GM19025 (cell line): ENCODE data around the gene ARPC1B.
"Not testable (repeated sequence)": the region's sequence is repeated elsewhere in the genome, so short reads cannot be mapped to it uniquely, and the experiment has no call there.

Experiments used
- ATAC-seq: cut with Tn5 transposase; IDR thresholded peaks from one replicate; pipeline ENCODE4 v1.9.1; 2021; ENCODE audit warnings: mild to moderate bottlenecking, low read depth, moderate library complexity; ENCODE audit not compliant: unreplicated experiment

ARPC1B gene

DNA sequence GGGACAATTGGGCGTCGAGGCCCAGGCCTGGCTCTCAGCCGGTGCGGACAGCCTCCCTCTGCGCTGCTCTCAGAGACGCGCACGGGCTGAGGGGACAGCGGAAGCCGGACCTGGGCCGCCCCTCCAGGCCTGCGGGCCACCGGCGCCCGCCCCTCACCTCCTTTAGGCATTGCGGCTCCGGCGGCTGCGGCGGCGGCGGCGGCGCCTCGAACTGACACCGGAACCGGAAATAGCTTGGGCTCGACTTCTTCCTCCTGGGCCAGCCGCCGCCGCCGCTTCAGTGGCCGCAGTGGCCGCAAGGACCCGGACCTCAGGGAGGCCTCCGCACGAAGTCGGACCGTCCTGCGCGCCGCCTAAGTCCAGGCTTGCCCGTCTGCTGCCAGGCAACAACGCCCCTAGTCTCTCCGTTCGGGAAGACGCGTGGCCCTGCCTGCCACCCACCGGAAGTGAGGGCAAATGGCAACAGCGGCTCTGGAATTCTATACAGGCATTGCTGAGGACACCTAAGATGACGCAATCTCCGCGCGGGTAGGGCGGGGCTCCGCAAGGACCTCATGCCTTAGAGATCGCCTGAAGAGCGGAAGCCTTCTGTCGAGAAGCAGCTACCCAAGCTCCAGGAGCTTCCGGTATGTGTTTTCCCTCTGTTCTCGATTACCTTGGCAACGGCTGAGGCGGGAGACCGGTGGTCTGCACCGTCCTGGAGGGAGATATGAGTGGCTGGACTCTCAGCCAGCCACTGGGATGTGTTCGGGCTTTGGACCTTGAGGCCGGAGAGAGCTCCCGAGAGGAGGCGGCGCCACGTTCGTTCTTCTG is 34.1 kb downstream of the ARPC1B start, which contains the start of the genes BUD31 and PDAP1:
Gene BUD31, plus strand, starts transcription at position 591 of the 813 bp plus-strand sequence. CDS start 2,124 bp downstream, outside the sequence.
Gene PDAP1, minus strand, starts transcription at position 219 of the 813 bp plus-strand sequence. Its CDS starts 49 bp downstream, at position 170.
- peak; percentile 69 for ATAC-seq

- ATAC-seq, result no peak
Observed at GRCh38 chr7:99409192-99409572, 34.7 kb downstream of the ARPC1B start.

DNA sequence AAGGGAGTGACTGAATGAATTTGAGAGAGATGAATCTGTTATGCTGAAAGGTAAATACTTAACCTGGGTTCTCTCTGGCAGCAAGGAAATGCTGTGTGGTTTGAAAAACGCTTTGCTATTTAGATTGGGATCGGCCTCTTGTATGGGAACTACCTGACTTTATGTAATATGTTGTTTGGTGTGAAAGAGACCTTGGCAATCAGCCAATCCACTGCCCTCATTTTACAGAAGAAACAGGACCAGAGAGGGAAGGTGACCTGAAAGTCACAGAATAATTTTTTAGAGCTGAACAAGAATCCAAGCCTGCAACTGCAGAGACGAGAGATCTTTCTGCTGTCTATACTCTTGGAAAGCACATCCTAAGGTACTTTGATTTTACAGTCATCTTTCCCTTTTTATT is 35.3 kb downstream of the ARPC1B start:
- no peak for ATAC-seq

DNA sequence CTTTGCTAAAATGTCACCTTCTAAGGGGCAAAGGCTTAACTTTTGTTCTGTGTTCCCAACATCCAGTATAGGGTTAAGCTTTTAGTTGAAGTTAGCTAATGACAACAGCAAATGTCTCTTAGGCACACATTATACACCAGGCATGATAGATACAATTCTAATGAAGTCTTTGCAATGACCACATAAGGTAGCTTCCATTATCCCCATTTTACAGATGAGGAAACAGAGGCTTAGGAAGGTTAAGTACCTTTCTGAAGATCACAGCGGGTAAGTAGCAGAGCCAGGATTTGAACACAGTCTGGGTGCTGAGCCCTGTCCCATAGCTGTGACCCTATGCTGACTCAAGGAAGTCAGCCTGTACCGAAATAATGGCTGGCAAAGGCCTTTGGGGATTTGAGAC is 36.1 kb downstream of the ARPC1B start:
- ATAC-seq, result no peak

DNA sequence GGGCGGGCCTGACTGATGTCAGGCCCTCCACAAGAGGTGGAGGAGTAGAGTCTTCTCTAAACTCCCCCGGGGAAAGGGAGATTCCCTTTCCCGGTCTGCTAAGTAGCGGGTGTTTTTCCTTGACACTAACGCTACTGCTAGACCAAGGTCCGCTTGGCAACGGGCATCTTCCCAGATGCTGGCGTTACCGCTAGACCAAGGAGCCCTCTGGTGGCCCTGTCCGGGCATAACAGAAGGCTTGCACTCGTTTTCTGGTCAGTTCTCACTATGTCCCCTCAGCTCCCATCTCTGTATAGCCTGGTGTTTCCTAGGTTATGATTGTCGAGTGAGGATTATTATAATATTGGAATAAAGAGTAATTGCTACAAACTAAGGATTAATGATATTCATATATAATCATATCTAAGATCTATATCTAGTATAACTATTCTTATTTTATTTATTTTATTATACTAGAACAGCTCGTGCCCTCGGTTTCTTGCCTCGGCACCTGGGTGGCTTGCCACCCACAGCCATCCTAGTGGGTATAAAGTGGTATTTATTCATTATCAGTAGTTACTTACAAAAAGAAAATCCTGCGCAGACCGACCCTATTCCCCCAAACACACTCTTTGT is 41.1 kb downstream of the ARPC1B start:
- not testable (repeated sequence) for ATAC-seq

DNA sequence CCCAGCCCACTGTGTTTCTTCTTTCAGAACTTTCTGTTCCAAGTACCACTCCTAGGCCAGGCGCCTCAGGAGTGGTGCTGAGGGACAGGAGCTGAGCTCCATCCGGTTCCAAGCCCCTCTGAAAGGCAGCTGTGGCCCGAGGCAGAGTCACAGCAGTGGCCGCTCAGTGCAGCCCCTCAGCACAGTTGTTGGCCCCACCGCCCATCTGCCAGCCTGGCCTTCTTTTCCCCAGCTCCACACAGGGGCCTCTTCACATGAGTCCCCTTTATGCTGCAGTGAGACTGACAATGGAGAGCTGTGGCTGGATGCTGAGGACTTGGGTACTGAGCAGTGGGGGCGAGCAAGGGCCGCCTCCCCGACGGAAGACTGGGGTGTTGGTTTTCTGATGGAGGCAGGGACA is 43.7 kb downstream of the ARPC1B start:
- no peak for ATAC-seq

DNA sequence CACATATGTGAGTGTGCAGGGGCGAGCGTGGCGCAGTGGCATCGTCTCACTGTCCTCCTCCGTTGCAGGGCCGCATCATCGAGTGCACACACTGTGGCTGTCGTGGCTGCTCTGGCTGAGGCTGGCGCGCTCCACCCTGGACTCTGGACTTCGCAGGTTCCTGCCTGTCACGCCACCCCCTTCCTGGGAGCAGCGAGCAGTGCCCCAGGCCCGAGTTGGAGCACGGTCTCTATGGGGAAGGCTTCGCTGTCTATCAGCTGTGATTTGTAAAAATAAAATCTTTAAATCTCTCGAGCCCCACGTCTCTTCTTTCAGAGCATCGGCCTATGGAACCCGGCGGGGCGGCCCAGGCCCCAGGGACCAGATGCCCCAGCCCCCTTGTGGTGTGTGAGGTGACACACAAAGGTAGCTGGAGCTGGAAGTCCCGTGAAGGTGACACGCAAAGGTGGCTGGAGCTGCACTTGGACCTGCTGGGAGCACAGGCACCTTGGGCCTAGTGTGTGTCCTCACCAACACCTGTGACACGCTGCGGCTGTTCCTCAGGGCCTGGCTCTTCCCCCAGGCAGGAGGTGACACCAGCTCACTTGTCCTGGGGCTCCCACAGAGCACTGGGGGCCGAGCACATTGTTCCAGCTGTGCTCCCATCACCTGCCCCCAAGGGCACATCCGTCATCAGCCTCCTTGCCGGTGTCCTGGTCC is 44.9 kb downstream of the ARPC1B start:
- ATAC-seq, result no peak

GRCh38 chr7:99420213-99420612 is 45.7 kb downstream of the ARPC1B start:
- no peak for ATAC-seq

DNA sequence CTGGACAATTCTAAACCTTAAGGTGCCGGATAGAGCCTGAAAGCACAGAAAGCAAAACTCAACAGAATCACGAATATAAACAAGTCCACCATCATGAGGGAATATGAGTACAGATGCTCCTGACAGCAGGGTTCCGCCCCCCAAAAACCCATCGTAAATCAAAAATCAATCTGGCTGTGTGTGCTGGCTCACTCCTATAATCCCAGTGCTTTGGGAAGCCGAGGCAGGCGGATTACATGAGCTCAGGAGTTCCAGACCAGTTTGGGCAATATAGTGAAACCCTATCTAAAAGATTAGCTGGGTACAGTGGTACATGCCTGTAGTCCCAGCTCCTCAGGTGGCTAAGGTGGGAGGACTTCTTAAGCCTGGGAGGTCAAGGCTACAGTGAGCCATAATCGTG is 46.5 kb downstream of the ARPC1B start:
- ATAC-seq, result no peak

- no peak for ATAC-seq
Observed at GRCh38 chr7:99422186-99422585, 47.7 kb downstream of the ARPC1B start.

GRCh38 chr7:99422625-99423024 is 48.1 kb downstream of the ARPC1B start:
- ATAC-seq, result no peak

DNA sequence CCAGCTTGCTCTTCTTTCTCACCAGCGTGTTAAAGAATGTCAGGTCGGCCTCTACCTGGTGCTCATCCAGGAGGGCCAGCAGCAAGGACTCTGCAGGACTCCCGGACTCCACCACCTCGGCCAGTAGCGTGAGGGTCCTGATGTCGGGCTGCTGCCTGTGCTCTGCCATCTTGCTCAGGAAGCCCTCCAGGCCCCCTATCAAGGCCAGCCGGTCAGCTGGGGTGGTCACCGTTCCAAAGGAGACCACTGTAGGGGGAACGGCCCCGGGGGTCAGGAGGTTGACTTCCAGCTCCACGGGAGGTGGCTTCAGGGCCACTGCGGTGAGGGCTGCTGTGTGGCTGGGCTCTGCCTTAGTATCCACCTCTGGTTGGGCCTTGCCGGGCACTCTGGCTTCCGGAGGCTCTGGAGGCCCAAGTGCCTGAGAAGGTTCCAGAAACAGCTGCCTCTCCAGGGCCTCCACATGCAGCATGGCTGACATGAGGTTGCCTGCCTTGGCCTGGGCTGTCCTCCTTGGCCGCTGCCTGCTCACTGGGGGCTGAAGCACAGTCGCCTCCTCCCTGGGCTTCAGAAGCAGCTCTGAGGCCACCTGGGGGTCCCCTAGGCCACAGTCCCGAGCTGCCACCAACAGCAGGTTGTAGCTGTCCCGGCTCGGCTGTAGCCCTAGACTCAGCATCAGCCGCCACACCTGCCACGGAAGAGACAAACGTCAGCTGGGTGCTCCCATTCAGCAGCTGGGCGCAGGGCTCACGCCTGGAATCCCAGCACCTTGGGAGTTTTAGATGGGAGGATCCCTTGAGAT is 50.6 kb downstream of the ARPC1B start:
- ATAC-seq, result no peak

DNA sequence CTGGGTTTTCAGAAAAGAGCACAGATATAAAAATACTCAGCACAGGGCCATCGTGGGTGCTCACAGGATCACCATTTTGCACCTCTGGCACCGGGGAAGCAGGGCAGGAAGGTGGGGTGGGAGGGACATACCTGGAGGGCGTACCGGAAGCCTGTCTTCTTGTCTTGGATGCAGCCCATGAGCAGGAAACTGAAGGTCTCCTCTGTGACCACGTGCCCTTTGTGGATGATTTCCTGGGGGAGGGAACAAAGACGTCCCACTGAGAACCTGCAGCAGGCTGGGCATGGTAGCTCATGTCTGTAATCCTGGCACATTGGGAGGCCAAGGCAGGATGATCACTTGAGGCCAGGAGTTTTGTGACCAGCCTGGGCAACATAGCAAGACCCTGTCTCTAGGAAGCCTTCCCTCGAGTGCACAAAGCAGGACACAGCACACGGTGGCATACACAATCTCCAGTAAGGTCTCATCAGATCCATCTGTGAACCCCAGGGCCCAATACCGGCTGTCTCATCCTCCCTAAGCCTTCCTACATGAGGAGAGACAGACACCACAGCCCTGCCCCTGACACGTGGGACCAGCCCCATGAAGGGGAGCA is 54.5 kb downstream of the ARPC1B start:
- ATAC-seq, result no peak

GRCh38 chr7:99429756-99430155 is 55.2 kb downstream of the ARPC1B start:
- no peak for ATAC-seq

DNA sequence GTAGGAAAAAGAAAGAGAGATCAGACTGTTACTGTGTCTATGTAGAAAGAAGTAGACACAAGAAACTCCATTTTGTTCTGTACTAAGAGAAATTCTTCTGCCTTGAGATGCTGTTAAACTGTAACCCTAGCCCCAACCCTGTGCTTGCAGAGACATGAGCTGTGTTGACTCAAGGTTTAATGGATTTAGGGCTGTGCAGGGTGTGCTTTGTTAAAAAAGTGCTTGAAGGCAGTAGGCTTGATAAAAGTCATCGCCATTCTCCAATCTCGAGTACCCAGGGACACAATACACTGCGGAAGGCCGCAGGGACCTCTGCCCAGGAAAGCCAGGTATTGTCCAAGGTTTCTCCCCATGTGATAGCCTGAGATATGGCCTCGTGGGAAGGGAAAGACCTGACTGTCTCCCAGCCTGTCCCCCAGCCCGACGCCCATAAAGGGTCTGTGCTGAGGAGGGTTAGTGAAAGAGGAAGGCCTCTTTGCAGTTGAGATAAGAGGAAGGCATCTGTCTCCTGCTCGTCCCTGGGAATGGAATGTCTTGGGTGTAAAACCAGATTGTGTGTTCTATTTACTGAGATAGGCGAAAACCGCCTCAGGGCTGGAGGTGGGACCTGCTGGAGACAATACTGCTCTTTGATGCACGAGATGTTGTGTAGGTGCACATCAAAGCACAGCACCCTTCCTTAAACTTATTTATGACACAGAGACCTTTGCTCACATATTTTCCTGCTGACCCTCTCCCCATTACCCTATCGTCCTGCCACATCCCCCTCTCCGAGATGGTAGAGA is 57.4 kb downstream of the ARPC1B start:
- ATAC-seq, result not testable (repeated sequence)

- ATAC-seq, result no peak
Observed at GRCh38 chr7:99433158-99433557, 58.6 kb downstream of the ARPC1B start.

DNA sequence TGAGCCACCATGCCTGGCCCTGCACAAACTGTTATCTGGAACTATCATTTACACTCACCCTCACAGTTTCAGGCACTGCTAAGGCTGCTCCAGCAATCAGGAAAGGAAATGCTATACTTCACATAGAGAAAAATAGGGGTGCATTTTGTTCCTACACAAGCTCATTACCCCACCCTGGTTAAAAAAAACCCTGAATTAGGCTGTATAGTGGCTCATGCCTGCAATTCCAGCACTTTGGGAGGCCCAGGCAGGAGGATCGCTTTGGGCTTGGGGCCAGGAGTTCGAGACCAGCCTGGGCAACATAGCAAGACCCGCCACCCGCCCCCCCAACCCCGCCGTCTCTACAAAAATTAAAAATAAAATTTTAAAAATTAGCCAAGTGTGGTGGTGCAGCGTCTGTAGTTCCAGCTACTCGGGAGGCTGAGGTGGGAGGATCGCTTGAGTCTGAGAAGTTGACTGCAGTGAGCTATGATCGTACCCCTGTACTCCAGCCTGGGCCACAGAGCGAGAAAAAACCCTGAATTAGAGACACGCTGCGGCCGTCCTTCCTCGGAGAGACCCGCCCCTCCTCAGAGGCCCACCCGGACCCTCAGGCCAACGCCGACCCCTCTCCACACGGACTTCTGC is 63.5 kb downstream of the ARPC1B start:
- ATAC-seq, result no peak

- ATAC-seq, result peak; percentile 95
Observed at GRCh38 chr7:99438573-99439480, 64.3 kb downstream of the ARPC1B start, which contains the start of the genes CPSF4 and PTCD1. CPSF4 (plus strand) TSS chr7:99438943; CDS start chr7:99439083, 140 bp downstream. PTCD1 (minus strand) TSS chr7:99438798; CDS start chr7:99435242, 3,556 bp downstream.
